NCI-H146 (cell line): ENCODE data around the gene SP3.

Experiments used
- DNase-seq: peaks from one replicate; lab custom pipeline; 2025; lab: John Stamatoyannopoulos, UW

The SP3 gene

DNA sequence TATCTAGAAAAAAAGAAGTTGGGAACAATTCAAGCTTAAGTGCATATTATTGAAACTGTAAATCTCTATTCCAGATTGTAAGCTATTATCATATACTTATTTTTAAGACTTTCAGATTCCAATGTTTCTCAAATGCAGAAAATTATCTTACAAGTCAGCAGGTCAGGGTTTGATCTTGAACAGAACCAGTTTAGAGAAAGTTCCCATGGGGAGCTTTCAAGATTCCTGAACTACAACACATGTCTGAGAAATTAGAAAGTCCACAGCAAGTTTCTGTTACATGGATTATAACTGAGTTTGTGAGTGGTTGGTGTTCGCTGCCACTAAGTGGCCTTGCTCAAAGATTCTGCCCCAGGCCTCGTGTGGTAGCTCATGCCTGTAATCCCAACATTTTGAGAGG, 31.6 kb upstream of the SP3 start:
- no peak for DNase-seq

DNA sequence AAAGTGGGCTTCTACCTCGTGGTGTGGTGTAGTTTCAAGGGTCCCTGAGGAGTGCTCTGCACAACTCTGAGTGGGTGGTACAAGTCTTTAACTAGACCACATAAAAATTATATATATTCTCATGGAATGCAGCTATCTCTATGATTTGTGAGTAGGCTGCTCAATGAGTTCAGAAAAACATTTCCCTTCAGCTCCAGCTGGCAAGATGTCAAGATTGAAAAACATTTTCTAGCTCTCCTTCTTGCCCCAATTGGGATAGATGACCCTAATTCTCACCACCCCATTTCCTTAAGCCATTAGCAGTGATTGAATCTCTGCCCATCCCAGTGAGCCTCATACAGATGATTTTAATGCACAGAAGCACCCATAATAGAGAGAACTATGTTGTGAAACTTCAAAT, 28.3 kb upstream of the SP3 start:
- no peak for DNase-seq

DNA sequence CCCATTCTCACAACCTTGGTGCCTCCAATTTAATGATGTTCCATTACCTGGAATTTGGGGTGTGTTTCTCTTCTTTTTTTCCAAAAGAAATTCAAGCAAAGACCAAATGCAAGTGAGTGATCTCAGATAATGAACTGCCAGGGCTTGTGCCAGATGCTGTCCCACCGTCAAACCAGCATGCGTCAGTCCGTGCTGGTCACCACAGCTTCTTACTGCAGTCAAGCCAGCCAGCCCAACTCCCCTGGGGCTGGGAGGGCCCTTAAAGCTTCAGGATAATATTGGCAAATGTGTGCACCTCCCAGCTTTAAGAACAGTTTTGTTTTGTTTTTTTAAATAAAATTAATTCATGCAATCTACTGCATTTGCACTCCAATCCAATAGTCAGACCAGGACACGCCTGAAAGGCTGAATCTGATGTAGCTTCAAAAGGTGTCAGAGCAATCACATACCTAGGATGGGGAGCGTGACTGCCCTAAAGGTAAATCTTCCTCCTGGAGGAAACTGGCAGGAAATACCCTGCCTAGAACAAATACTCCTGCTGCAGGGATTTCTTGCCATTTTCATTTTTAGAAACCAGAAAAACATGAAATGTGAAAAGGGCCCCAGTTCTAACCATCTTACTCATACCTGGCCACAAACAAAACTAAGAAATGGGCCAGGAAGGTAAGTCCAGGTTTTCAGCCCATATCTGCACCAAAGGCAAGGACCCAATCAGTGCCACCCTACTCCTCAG, 26.8 kb upstream of the SP3 start:
- no peak for DNase-seq

DNA sequence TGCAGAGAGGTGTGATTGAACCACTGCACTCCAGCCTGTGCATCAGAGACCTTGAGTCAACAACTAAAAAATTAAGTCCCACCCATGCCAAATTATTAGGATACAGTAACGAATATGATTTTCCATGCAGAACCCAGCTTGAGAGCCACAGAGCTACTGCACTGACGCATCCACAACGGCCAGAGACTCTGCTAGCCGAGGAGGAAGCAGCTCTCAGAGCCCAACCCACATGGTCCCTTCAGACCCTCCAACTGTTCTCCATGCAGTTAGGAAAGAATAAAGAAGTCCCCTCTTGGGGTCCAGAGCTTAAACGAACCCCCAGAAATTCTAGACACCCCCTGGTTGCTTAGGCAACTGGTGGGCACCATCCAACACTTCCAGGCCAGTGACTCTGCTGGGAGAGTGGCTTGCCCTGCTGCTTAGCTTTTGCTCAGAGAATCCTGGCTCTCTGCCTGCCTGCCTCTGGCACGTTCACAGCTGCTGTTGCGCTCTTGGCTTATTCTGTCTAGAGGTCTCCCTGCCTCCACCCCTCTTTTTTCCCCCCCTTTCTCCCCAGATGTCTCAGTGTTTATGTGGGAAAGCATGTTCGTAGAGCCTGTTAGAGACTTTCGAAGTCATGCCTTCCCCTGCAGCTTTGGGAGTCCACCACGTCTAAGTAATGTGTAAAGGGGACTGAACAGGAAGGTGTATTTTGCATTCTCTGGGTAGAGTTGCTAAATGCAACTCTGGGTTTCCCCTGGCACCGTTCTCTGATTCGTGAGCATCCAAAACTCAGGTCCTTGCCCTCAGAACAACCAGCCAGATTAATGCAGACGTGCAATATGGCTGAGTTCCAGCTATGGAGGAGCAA, 26.0 kb upstream of the SP3 start:
- no peak for DNase-seq

DNA sequence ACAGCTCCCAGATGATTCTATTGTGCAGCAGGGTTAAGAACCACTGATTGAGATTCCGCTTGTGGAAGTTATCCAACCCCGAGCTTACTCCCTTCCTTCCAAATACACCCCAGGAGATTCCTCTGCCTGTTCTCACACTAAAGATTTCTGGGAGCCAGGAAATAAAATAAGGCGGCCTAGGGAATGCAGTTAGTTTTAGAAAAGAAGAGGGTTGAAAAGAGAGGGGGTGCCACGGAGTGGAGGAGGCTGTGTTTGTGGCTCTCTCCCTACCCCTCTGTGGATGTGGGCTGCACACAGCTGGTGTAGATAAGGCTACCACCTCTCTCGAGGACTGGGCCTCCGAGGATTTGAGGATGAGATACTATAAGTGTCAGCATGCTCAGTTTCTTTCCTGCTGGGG, 25.1 kb upstream of the SP3 start:
- no peak for DNase-seq

DNA sequence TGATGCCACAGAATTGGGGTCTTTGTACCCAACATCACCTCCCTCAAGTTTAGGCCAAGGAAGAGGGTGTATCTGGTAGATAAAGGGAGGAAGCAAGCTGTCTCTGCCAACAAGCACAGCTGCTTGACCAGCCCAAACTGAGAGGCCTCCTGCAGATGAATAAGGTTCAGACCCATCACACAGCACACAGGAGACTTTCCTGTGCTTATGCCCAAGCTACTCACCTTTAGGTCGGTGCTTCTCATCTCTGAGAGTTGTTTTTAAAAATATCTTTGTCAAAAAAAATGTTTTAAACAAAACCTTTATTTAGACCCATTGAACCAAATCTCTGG, 24.7 kb upstream of the SP3 start:
- no peak for DNase-seq

DNA sequence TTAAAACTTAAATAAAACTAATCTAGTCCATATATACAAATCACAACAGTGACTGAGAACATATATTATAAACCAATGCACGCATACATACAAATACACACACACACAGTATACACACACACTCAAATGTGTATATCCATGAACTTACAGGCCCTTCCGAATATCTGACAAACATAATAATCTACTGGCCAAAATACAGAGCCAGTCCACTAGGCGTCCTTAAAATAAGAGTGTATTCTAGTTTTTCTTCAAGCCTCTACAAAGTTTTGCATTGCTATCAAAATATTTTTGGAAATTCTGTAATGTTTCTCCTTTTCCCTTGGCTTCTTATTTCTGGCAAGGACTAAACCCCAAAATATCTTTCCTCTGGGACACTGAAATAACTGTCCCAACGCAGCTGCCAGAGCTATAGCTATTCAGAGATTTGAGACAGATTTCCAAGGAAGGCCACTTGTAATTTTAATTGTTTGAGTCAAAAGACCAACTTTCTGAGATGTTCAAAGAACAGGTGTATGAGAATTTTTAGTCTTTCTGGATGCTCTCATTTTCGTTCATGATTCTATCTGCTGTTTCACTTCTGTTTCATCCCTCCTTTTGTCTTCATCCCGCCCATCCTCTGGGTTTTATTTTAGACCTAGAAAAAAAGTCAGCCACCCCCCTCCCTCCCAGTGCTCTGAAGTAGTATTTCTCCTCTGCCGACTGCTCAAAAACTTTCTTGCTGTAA, 24.1 kb upstream of the SP3 start:
- no peak for DNase-seq

DNA sequence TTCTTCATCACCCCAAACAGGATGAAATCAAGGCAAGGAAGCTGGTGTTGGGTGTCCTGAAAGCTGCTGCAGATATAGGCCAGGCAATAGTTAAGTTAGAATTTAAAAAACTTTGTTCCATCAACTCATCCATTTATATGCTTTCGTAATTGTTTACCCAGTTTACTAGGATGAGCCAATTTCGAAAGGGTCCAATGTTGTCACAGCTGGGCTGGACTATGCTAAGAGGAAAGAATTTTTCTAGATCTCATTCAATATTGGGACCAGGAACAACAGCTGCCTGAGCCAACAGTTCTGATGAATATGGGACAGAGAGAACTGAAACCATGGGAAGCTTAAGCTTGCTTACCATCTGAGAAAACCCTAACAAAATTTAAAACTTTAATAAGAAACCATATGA, 21.6 kb upstream of the SP3 start:
- no peak for DNase-seq

DNA sequence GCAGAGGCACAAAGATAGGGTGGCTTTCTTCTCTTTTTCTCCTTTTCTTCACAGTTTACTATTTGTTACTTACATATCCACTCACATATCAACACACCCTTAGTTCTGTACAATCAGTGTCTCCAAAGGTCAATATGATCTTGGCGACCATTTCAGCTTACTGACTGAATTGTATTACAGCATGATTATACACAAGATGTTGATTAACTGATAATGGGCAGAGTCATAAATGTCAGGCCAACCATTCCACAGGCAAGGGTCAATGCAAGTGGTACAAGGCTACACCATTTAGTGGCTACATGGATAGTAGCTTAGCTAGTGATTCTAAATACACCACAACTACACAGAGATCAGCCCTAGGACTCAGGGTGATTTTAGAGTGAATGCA, 20.4 kb upstream of the SP3 start:
- DNase-seq = no peak

DNA sequence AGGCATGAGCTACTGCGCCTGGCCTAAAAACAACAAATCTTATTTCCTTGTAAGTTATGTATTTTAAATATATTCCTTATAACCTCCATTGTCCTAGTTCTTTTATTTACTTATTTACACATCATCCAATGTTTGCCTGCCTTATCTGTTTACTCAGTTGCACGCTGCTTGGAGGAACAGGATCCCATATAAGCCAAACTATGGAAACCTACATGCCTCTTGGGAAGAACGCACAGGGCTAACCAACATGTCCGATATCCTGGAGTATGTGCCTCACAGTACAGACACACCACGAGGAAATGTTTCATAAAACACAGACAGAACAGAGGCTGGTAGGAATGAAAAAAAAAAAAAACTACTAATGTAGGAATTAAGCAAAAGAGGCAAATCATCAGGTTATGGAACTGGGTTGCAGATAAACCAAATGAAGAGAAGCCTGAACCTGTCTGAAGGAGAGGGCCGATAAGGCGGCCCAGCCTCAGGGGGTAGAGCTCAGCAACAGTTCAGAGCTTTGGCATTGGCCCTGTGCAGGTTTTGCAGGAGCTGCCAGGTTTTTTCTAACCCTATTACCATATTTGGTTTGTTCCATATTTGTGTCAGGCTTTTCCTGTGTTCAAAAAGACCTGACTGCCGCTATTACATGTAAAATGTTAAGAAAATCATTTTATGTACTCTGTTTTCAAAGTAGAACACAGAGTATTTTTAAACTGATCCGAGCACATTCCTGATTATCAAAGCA, 19.9 kb upstream of the SP3 start:
- DNase-seq = no peak

DNA sequence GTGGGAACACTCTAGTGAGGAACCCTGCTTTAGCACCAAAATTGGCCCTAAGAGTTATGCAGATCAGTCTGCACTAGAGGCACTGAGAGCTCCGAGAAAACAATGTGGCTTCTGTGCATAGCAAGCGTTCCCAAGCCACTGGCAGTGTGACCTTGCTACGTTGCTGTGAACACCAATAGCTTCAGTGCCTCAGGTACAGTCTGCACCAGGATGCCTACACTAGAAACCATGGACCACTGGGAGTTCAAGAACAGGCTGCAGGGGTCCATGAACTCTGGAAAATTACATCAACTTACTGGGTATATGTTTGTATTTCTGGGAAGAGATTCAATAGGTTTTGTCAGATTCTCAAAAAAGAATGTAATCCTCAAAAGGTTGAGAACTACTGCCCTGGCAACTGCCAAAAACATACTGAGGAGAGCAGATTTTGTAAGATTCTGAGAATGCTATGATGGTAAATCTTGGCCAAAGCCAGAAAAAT, 18.3 kb upstream of the SP3 start:
- no peak for DNase-seq

DNA sequence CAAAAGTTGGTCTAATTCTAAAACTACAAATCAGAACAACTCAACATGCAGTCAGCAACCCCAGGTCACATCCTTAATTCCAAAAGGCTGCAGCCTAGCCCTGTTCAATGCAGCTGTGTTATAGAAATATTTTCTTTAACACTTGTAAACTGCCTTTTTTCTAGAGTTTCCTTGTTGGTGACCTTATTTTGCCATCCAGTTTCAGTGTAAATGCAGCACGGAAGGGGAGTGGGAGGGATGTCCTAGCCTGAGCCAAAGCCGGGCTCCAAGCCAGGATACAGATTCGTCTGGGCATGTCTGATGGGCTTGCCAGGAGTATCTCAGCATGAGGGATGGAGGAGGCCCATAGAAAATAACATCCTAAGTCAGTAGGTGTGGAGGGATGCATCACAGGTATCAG, 17.7 kb upstream of the SP3 start:
- peak; percentile 33 for DNase-seq

DNA sequence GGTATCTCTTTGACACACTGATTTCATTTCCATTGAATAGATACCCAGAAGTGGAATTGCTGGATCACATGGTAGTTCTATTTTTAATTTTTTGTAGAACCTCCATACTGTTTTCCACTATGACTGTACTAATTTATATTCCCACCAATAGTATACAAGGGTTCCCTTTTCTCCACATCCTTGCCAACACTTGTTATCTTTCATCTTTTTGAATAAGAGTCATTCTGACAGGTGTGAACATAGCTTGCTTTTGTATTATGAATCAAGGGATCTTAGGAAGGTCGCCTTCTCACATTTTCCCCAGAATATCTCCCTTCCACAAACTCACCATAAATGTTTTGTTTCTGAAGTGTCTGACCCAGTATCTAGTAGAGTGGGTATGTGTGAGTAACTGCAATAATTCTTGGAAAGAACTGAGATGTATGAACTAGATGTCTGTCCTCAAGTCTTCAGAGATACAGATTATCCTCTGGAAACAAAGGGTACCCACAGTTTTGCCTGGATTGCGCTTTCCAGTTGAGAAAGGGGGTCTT, 17.1 kb upstream of the SP3 start:
- no peak for DNase-seq

DNA sequence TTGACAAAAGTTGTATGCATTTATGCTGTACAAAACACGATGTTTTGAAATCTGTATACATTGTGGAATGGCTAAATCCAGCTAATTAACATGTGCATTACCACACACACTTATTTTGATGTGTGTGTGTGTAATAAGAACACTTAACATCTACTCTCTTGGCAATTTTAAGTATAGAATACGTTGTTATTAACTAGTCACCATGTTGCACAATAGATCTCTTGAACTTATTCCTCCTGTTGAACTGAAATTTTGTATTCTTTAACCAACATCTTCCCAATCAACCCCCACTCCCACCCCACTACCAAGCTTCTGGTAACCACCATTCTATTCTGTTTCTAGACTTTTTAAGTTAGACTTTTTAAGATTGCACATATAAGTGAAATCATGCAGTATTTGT, 16.3 kb upstream of the SP3 start:
- DNase-seq = no peak

DNA sequence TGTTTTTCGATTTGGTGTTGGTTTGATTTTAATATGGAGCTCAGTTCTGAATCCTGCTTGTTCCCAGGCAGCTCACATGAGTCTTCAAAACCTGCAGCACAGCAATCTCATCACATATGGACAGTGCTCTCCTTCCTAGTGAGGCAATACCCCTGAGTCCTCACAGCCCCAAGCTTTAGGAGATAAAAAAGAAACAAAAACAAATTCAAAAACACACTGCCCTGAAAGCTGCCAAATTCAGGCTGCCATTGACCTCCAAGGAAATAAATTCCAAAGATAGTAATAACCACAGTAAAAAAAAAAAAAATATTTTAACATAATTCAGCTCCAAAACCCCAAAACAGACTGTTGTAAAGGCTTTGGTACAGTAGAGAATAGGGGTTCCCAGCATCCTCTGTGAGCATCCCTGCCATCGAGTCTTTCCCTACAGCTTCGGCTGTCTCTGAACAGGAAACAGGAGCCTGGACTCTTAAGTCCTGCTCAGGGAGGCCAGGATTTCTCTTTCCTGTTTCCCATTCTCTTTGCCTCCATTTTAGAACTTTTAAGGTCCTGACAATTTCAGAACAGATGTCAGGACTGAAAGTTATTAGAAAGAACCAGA, 14.7 kb upstream of the SP3 start:
- no peak for DNase-seq

DNA sequence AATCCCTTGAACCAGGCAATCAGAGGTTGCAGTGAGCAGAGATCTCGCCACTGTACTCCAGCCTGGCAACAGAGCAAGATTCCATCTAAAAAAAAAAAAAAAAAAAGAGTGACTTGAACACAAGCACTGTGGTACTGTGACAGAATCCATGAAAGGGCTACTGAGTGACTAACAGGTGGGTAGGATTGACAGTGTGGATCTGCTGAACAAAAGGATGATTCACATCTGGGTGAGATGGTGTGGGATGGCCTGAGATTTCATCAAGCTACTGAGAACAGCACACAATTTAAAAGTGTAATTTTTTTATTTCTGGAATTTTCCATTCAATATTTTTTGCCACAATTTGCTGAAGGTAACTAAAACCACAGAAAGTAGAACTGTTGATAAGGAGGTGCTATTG, 13.3 kb upstream of the SP3 start:
- no peak for DNase-seq

DNA sequence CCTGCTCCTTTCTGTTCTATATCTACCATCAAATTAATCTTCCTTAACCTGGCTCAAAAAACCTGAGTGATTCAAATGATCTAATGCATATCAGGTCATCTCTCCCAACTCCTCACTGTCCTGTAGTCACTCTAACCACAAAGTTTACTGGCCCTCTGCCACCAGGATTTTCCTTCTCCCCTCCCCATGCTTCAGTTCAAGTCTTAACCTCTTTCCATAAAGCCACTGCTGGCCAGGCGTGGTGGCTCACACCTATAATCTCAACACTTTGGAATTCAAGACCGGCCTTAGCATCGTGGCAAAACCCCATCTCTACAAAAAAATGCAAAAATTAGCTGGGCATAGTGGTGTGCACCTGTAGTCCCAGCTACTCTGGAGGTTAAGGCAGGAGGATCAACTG, 7.5 kb upstream of the SP3 start:
- no peak for DNase-seq

DNA sequence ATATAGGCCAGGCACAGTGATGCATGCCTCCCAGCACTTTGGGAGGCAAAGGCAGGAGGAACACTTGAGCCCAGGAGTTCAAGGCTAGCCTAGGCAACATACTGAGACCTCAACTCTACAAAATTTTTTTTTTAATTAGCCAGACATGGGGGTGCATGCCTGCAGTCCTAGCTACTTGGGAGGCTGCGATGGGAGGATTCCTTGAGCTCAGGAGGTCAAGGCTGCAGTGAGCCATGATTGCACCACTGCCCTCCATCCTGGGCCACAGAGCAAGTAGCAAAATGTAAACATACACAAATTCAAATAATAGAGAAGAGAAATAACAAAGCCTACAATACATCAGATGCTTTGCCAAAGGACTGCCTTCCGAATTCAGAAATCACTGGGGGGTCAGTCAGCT, 7.0 kb upstream of the SP3 start:
- no peak for DNase-seq

DNA sequence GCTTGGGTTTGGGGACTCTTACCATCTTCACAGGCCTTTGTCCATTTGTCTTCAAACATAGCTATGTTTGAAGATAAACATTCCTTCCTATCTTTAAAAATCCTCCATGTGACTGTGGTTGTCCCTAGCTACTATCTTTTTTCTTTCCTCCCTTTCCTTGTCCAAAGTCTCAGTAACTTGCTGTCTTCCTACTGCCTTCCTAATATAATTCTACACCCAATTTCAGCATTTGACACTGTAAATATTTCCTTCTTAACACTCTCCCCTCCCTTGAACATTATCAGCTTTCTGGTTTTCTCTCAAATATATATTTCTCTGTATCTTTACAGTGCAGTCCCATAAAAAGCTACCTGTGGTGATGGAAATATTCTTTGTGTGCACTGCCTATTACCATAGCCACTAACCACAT, 5.3 kb upstream of the SP3 start:
- DNase-seq = no peak

DNA sequence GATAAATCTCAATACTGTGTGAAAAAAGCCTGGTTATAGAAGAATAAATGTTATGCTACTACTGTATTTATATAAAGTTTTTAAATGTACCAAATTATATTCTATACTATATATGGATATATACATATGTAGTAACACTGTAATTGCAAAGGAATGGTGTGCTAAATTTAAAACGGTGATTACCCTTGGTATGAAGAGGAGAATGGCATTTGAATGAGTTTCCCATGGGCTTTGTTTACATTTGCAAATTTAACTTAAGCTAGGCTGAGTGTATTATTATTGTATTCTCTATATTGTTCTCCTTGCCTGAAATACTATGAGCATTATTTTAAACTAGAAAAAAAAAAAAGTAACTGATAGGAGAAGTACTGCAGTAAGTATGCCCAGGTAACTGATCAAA, 4.7 kb upstream of the SP3 start:
- DNase-seq = no peak

DNA sequence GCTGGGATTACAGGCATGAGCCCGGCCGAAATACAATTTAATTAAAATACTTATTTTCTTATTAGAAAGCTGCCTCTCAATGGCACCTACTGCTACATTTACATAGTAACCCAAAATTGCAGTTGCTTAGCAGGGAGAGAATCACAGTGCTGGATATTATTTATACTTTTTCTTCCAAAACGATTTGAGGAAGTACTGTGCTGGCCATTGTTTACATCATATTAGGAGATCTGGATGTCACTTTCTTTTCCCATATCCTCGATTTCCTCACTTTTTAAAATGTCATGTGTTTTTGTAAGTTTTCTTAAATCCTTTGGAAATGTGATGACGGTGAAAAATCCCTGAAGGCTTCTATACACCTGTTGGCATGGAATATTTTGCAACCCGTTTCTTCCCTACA, 3.4 kb upstream of the SP3 start:
- no peak for DNase-seq
